HG03103 (cell line): ENCODE data around the gene HNRNPLL.

Source experiments
- ATAC-seq: cut with Tn5 transposase; IDR thresholded peaks from one replicate; pipeline ENCODE4 v1.9.1; 2021; ENCODE audit warnings: low read depth; ENCODE audit not compliant: unreplicated experiment

The HNRNPLL gene

GRCh38 chr2:38533757-38534545 is 68.8 kb downstream of the HNRNPLL start:
- no peak for ATAC-seq

- ATAC-seq: peak; percentile 96
These were observed 69.5 kb downstream of the HNRNPLL start for GRCh38 chr2:38533180-38533579.

DNA sequence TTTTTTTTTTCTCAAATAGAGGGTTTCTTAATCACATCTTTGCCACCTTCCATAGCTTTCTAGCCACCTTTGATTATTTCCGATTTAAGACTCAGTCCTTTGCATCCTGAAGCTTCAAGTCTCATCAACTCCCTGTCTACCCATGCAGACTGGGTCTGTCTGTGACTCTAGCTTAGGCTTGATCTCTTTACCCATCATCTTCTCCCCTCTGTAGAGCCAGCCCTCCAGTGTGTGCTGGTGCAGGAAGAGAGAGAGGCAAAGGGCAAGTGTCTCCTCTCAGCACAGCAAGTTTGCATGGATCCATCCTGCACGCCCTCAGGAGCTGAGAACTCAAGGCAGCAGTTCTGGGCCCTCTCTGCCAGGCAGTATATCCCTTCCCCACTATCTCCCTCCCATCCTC is 70.4 kb downstream of the HNRNPLL start:
- ATAC-seq: no peak

- no peak for ATAC-seq
These were observed 73.5 kb downstream of the HNRNPLL start for GRCh38 chr2:38529208-38529607.

DNA sequence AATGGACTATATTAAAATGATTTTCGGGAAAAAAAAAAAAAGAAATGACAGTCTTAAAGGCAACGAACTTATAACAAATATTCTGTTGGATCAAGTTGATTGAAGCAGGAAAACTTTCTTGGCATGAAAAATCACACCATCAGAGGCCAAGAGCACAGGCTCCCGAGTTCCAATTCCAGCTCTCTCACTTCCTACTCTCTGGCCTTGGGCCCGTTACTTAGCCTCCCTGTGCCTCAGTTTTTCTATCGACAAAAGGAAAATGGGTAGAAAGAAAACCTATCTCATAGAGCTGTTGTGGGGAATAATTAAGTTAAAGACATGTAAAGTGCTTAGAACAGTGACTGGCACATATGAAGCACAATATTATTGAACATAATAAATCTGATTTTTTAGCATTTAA is 74.2 kb downstream of the HNRNPLL start:
- no peak for ATAC-seq

DNA sequence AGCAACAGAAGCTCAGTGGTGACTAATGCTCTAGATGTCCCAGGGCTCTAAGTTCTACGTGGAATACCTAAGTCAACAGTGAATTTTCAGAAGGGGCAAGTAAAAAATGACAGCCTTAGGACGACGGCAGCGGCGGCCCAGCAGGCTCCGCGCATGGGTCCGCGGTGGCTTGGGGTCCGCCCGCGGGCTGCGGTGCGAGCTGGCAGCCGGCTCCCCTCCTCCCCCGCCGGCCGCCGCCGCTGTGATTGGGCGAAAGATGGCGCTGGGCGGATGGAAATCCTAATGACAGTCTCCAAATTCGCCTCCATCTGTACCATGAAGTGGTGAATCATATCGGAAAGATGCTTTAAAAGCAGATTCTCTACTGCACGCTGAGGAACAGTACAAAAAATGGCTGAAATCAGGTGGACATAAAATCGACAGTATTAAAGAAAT is 74.7 kb downstream of the HNRNPLL start:
- no peak for ATAC-seq

DNA sequence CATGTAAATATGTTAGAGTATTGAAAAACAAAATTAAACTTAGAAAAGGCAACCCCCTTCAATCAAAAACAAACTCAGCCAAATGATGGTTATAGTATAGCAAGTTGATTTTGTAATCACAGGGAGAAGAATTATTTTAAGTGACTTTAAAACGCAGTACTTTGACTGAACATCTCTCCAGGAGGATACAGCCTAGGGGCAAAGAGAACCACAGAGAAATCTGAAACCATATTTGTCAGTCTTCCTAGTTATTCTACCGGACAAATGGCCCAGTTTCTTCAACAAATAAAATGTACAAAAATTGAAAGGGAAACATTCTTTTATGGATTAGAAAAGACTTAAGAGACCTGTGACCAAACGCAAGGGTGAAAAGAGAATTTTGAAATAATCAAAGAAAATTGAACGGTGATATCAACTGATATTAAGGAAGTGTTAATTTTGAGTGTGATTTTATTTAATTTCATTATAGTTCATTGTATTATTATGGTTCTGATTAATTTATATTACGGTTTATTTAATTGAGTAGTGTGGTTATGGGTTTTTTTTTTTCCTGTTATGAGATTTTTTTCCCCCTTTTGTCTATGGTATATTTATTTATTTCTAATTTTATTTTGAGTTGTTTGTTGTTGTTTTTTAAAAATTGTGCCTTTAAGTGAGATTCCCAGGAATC is 75.3 kb downstream of the HNRNPLL start:
- ATAC-seq: no peak

GRCh38 chr2:38526195-38526594 is 76.5 kb downstream of the HNRNPLL start:
- ATAC-seq: no peak

- no peak for ATAC-seq
These were observed 78.1 kb downstream of the HNRNPLL start for GRCh38 chr2:38524580-38524979.

DNA sequence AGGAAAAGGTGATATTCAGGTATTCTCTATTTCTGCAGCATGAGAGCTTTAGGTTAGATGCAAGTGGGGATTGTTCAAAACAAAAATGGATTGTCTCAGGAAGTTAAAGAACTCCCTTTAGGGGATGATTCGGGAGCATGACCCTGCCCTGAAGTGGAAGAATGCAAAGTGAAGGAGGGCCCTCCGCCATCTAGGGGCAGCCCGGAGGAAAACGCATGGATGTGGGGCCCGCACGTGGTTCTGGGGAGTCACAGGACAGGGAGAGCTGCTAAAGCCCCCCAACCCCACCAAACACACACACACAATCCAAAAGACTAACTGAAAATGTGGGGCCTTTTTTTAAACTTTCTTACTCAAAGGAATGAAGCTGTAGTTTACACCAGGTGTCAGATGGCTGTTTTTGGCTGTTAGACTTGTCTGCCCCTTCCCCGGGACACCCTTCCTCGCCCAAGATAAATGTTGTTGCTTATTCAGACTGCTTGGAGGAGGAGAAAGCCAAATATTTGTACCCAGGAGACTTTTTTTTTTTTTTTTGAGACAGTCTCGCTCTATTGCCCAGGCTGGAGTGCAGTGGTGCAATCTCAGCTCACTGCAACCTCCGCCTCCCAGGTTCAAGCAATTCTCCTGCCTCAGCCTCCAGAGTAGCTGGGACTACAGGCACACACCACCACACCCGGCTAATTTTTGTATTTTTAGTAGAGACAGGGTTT is 78.8 kb downstream of the HNRNPLL start:
- ATAC-seq: no peak

- no peak for ATAC-seq
These were observed 79.9 kb downstream of the HNRNPLL start for GRCh38 chr2:38522754-38523349.

DNA sequence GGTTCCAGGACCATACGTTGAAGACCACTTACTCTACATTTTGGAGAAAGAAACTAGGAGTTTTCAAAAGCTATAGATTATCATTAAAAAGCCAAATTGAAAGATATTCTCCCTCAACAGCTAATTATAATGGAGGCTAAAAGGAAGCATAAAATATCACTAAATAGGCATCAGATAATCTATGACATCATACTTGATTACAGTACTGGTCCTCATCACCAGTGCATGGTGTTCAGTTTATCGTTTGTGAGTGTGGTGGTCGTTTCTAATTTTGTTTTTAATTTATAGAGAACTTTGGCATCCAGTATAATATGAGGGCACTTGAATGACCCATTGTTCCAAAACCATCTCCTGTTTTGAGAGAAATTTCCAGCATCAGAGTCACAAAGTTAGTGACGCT is 80.9 kb downstream of the HNRNPLL start:
- no peak for ATAC-seq

DNA sequence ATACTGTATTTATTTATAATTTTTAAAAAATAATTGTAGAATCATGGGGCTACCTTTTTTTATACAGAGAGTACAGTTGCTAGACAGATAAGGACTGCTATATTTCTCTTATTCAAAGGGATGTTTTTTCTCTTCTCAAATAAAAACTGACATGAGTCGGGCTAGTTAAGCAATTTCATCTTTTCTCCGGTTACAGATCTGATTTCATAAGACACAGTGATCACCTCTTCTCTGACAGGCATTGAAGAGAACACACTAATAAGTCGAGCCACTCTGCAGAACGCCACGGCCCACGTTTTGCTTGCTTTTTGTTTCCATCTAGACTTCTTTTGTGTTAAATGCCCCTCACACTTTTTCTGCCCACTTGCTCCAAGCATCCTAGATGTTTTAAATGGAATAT is 85.4 kb downstream of the HNRNPLL start:
- ATAC-seq: no peak

DNA sequence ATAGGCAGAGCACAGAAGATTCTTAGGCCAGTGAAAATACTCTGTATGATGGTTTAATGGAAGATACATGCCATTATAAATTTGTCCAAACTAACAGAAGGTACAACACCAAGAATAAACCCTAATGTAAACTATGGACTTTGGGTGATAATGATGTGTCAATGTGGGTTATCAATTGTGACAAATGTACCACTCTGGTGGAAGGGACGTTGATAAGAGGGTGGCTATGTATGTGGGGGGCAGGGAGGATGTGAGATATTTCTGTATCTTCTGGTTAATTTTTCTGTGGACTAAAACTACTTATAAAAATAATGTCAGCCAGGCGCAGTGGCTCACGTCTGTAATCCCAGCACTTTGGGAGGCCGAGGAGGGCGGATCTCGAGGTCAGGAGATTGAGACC is 86.2 kb downstream of the HNRNPLL start:
- no peak for ATAC-seq

DNA sequence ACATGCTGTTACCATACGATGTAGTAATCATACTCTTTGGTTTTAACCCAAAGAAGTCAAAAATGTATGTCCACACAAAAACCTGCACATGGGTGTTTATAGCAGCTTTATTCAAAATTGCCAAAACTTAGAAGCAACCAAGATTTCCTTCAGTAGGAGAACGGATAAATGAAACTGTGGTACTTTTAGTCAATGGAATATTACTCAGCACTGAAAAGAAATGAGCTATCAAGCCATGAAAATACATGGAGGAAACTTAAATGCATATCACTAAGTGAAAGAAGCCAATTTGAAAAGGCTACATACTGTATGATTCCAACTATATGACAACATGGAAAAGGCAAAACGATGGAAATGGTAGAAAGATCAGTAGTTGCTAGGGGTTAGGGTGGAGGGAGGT is 86.6 kb downstream of the HNRNPLL start:
- ATAC-seq: no peak

DNA sequence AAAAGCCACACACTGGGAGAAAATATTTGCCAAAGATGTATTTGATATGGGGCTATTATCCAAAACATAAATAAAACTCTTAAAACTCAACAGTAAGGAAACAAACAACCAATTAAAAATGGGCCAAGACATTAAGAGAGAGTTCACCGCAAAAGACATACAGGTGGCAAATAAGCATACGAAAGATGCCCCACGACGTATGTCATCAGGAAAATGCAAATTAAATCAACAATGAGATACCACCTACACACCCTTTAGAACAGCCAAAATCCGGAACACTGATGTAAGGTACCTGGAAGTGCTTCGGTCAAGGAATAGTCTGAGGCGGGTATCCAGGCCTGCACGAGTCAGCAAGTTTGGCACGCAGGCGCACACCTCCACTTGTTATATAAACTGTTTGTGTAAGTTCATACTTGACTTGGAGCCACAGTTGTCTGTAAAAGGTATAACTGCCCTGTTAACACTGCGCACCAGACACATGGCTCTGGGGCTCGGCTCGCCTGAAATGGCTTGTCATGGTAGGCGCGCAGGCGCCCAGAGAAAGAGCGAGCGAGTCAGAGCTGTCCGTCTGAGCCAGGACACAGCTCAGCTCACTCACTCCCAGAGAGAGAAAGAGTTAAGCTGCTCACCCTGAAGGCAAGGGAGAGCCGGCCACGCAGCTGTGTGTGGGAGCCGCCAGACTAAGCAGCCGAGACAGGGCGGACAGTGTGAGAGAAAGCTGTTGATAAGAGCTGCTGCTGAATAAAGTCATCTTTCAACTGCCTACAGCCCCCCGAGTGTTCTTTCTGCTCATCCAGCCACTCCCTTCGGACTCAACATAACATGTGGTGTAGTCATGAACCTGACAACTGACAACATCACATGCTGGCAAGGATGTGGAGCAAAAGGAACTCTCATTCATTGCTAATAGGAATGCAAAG is 87.3 kb downstream of the HNRNPLL start:
- ATAC-seq: no peak

GRCh38 chr2:38514603-38515154 is 88.0 kb downstream of the HNRNPLL start:
- ATAC-seq: no peak

GRCh38 chr2:38512211-38512610 is 90.5 kb downstream of the HNRNPLL start:
- ATAC-seq: no peak
